PC-3 (cell line): ENCODE measurements around the gene SAMSN1. TPM values are rescaled to one million over a fixed set of nuclear protein-coding genes. Genes with fewer than 3 reads are reported as not detected.

Experiments used
- ATAC-seq: fragments of 200-7000 bp; cut with Tn5 transposase; 2 replicates; pipeline ENCODE4 v1.9.1; 2020; ENCODE audit warnings: mild to moderate bottlenecking, moderate library complexity
- BruUV-seq: library from RNA; stranded (reverse); fragments of 400-500 nt; replicated peaks from 2 replicates; lab custom pipeline; 2021; lab: Mats Ljungman, UMichigan
- CTCF ChIA-PET: fragments of 300-600 bp; sonication (Branson Sonifier 250); formaldehyde crosslinking; loops from one replicate; lab custom pipeline; 2022; ENCODE audit warnings: antibody characterized with exemption; lab: Charles Lee
- POLR2A ChIA-PET: fragments of 300-600 bp; sonication (Branson Sonifier 250); formaldehyde crosslinking; loops from one replicate; lab custom pipeline; 2022; ENCODE audit warnings: antibody characterized with exemption; ENCODE audit not compliant: unreplicated experiment; lab: Charles Lee
- DNase-seq: peaks from one replicate; pipeline ENCODE4 v3.0.0-alpha.2; 2015
- H2AFZ ChIP-seq: fragments of 300-600 bp; sonication (generic); 2 replicates; pipeline ENCODE4 v1.6.0; 2016; ENCODE audit warnings: antibody characterized with exemption, low read length
- H3F3A ChIP-seq: fragments of 300-600 bp; sonication (generic); one replicate; pipeline ENCODE4 v1.6.0; 2017; ENCODE audit warnings: antibody characterized with exemption, low read length, control low read depth, mild to moderate bottlenecking; ENCODE audit not compliant: unreplicated experiment
- H3K27ac ChIP-seq: fragments of 300-600 bp; sonication (generic); 2 replicates; pipeline ENCODE4 v1.5.1; 2016; ENCODE audit warnings: mild to moderate bottlenecking, low read length
- H3K27me3 ChIP-seq: fragments of 300-600 bp; sonication (generic); 2 replicates; pipeline ENCODE4 v1.6.1; 2016; ENCODE audit warnings: low read length, mixed read lengths
- H3K36me3 ChIP-seq: fragments of 300-600 bp; sonication (generic); 2 replicates; pipeline ENCODE4 v1.6.1; 2016; ENCODE audit warnings: low read depth, mixed run types, low read length, mixed read lengths
- H3K4me1 ChIP-seq: fragments of 300-600 bp; sonication (generic); 2 replicates; pipeline ENCODE4 v1.5.1; 2016; ENCODE audit warnings: low read length; ENCODE audit not compliant: insufficient read depth
- H3K4me2 ChIP-seq: fragments of 300-600 bp; sonication (generic); 2 replicates; pipeline ENCODE4 v1.6.0; 2016; ENCODE audit warnings: low read length
- H3K4me3 ChIP-seq: fragments of 300-600 bp; sonication (generic); 2 replicates; pipeline ENCODE4 v1.5.1; 2016; ENCODE audit warnings: mild to moderate bottlenecking, low read length, mixed read lengths
- H3K79me2 ChIP-seq: fragments of 300-600 bp; sonication (generic); 2 replicates; pipeline ENCODE4 v1.6.1; 2017; ENCODE audit warnings: low read length, mixed read lengths
- H3K9ac ChIP-seq: fragments of 300-600 bp; sonication (generic); 2 replicates; pipeline ENCODE4 v1.6.0; 2016; ENCODE audit warnings: mild to moderate bottlenecking, low read length
- H3K9me2 ChIP-seq: fragments of 300-600 bp; sonication (generic); replicated peaks from 2 replicates; pipeline ENCODE4 v1.6.1; 2016; ENCODE audit warnings: mixed run types, low read length, mixed read lengths
- H3K9me3 ChIP-seq: fragments of 300-600 bp; sonication (generic); 2 replicates; pipeline ENCODE4 v1.6.1; 2016; ENCODE audit warnings: low read length, mixed read lengths
- H4K20me1 ChIP-seq: fragments of 300-600 bp; sonication (generic); 2 replicates; pipeline ENCODE4 v1.6.1; 2016; ENCODE audit warnings: low read length, mixed read lengths
- EZH2 ChIP-seq: fragments of 300-600 bp; sonication (generic); IDR thresholded peaks from one replicate; pipeline ENCODE4 v1.6.1; 2017; ENCODE audit warnings: antibody characterized with exemption, mild to moderate bottlenecking, low read length; ENCODE audit not compliant: unreplicated experiment
- EZH2phosphoT487 ChIP-seq: fragments of 300-600 bp; sonication (generic); IDR thresholded peaks from 2 replicates; pipeline ENCODE4 v1.6.1; 2018; ENCODE audit warnings: mild to moderate bottlenecking, antibody characterized with exemption, low read length, borderline replicate concordance
- intact Hi-C: fragments of 100-400 bp; cut with micrococcal nuclease; formaldehyde crosslinking; loops from 2 replicates; pipeline ENCODE4 v1.9.0; 2023
- total RNA-seq: library from RNA; depleted of rRNA; stranded (reverse); fragments of >200 nt; gene quantifications from 2 replicates; pipeline ENCODE4 v1.2.3, GENCODE V29; 2014
- TF ChIP-seq, protein P1 (sequence below): fragments of 300-600 bp; sonication (generic); conservative IDR thresholded peaks from 2 replicates; pipeline ENCODE4 v1.5.1; 2017; ENCODE audit warnings: antibody characterized with exemption, low read depth, mild to moderate bottlenecking, low read length

The SAMSN1 gene
- total RNA-seq, 1 experiment from 2014 or later: not detected

DNA sequence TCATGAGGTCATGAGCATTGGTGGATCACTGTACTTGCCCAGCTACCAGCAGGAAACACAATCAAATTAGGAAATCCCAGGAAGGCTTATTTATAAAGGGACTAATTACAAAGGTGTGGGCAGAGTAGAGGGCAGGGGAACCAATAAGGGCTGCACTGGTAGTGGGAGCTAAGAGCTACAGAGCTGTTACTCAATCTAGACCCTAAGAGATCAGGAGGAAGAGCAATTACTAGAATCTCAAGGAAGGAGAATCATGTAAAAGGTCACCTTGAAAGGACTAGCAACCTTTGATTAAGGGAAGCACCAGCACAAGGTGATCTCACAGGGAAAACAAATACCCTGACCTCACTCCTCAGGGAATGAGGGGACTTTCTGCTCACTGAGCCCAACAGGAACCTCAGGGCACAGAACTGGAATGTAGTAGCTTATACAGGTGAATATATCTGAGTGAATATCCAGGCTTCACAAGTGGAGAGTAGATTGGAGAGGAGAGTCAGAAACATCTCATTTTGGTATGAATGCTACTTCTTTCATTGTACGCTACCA, 66.8 kb downstream of the SAMSN1 start:
- H3F3A ChIP-seq: no peaks in the 10 kb centered on the region
- no TSS peak for BruUV-seq
- no peaks in the 10 kb centered on the region for H3K4me1 ChIP-seq
- no peak overlapping the region for H3K4me3 ChIP-seq
- H3K79me2 ChIP-seq: no peaks in the 10 kb centered on the region
- no peak overlapping the region for H3K27ac ChIP-seq
- H3K9me3 ChIP-seq: no peaks in the 10 kb centered on the region
- no peak overlapping the region for H3K4me2 ChIP-seq
- ChIA-PET POLR2A (no interaction called here), CTCF (no interaction called here)
- ATAC-seq (no peak), DNase-seq (no peak)
- no peaks in the 10 kb centered on the region for H3K9me2 ChIP-seq
- TF ChIP-seq EZH2phosphoT487 (no peak), EZH2 (no peak)
- TF ChIP-seq, protein P1, sequence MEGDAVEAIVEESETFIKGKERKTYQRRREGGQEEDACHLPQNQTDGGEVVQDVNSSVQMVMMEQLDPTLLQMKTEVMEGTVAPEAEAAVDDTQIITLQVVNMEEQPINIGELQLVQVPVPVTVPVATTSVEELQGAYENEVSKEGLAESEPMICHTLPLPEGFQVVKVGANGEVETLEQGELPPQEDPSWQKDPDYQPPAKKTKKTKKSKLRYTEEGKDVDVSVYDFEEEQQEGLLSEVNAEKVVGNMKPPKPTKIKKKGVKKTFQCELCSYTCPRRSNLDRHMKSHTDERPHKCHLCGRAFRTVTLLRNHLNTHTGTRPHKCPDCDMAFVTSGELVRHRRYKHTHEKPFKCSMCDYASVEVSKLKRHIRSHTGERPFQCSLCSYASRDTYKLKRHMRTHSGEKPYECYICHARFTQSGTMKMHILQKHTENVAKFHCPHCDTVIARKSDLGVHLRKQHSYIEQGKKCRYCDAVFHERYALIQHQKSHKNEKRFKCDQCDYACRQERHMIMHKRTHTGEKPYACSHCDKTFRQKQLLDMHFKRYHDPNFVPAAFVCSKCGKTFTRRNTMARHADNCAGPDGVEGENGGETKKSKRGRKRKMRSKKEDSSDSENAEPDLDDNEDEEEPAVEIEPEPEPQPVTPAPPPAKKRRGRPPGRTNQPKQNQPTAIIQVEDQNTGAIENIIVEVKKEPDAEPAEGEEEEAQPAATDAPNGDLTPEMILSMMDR: no peak
- no peaks in the 10 kb centered on the region for H4K20me1 ChIP-seq
- H3K9ac ChIP-seq: no peak overlapping the region
- no peaks in the 10 kb centered on the region for H3K36me3 ChIP-seq
- intact Hi-C loops: no loop called here
- H3K27me3 ChIP-seq: peaks cover 37% of the 10 kb centered on the region
- H2AFZ ChIP-seq: no peak overlapping the region

DNA sequence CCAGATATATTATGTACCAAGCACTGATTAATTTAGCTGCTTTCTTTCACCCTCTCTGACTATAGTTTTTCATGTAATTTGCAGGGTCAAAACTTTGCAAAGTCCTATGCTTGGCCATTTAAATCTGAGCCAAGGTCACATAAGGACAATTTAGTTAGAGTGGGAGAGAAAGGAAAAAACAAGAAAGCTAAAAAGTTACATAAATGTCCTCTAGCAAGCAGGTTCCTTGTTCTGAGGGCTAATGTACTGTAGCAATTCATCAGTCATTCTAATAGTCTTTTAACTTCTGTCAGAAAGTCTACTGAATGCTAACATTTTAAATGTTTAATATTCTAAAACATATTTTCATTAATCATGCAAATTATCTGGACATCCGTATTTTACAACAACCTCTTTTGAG, 68.3 kb downstream of the SAMSN1 start:
- H3K27me3 ChIP-seq: peaks cover 23% of the 10 kb centered on the region
- no TSS peak for BruUV-seq
- H3K9me2 ChIP-seq: no peaks in the 10 kb centered on the region
- no peak overlapping the region for H3K4me3 ChIP-seq
- no peak overlapping the region for H3K4me2 ChIP-seq
- no peaks in the 10 kb centered on the region for H3K79me2 ChIP-seq
- DNase-seq (no peak), ATAC-seq (no peak)
- POLR2A ChIA-PET: no interaction called here
- no peaks in the 10 kb centered on the region for H3K9me3 ChIP-seq
- H3K9ac ChIP-seq: no peak overlapping the region
- H3K27ac ChIP-seq: no peak overlapping the region
- H3F3A ChIP-seq: no peaks in the 10 kb centered on the region
- H2AFZ ChIP-seq: no peak overlapping the region
- no peaks in the 10 kb centered on the region for H4K20me1 ChIP-seq
- CTCF ChIA-PET: no interaction called here
- TF ChIP-seq EZH2 (no peak), EZH2phosphoT487 (no peak)
- TF ChIP-seq, protein P1: no peak
- intact Hi-C loops: no loop called here
- H3K4me1 ChIP-seq: no peaks in the 10 kb centered on the region
- no peaks in the 10 kb centered on the region for H3K36me3 ChIP-seq

DNA sequence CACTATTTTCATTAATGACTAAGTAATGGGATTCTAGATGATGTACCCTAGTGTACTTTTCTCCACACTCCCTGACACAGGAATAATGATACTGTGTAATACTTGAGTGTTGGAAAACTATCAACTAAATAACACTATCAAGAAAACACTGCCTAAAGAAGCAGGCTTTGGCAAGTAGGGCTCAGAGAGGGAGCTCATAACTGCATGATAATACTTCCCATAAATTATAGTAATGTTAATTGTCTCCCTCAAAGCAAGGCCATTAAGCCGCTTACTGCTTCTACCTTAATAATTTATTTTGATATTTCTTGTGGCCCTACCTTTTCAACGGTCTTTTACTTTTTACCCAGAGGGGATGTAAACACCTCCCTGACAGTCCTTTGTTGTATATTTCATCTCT, 69.0 kb downstream of the SAMSN1 start:
- H3K27ac ChIP-seq: no peak overlapping the region
- no TSS peak for BruUV-seq
- CTCF ChIA-PET: no interaction called here
- DNase-seq (no peak), ATAC-seq (no peak)
- no peaks in the 10 kb centered on the region for H3K36me3 ChIP-seq
- no peaks in the 10 kb centered on the region for H4K20me1 ChIP-seq
- intact Hi-C loops: no loop called here
- POLR2A ChIA-PET: no interaction called here
- H3K9me3 ChIP-seq: no peaks in the 10 kb centered on the region
- no peaks in the 10 kb centered on the region for H3F3A ChIP-seq
- H3K4me3 ChIP-seq: no peak overlapping the region
- H2AFZ ChIP-seq: no peak overlapping the region
- H3K4me2 ChIP-seq: no peak overlapping the region
- no peaks in the 10 kb centered on the region for H3K79me2 ChIP-seq
- H3K9ac ChIP-seq: no peak overlapping the region
- no peaks in the 10 kb centered on the region for H3K4me1 ChIP-seq
- peaks cover 17% of the 10 kb centered on the region; the same call in 1 of the 2 replicates for H3K27me3 ChIP-seq
- no peaks in the 10 kb centered on the region for H3K9me2 ChIP-seq
- TF ChIP-seq, protein P1: no peak
- TF ChIP-seq EZH2 (no peak), EZH2phosphoT487 (no peak)
